Measurements from ENCODE around the gene CYGB. TPM values are rescaled to one million over a fixed set of nuclear protein-coding genes. Genes with fewer than 3 reads are reported as not detected.

The CYGB gene
- total and polyA plus RNA-seq, 2 of the 13 experiments (the other 11 are each of a cell fraction or from before 2014, with no cell fraction given) = 18.9 to 27.1 TPM

DNA sequence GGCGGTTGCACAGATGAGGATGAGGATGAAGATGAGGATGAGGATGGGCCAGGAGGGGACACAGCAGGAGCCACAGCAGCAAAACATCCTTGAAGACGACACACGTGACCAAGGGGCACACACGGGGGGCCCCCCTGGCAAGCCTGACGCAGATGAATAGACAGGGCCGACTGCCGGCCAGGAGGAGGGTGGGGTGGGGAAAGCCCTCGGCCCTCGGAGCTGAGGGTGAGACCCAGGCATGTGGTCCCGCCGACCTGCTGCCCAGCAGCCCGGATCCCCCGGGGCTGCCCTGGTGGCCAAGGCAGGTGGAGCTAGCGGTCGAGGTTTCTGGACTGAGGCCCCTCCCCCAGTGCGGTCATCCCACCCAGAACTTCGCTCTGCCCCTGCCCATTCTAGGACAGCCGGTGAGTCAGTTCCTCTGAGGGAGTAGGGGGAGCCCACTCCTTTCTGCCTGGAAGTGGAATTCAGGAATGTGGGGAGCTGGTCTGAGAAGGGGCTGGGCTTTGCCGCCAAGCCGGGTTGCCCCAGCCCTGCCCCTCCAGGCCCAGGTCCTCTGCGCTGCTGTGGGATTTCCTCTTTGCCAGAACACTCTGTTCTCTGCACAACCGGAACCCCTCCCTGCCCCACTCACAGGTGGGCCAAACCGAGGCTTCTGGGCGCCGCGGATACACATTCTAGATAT lies 9.9 kb downstream of the CYGB start:
- DNase-seq (ENCODE audit: low spot score) (peak; percentile 80), ATAC-seq (peak; percentile 54), FAIRE-seq (no peak)
- in situ Hi-C loops (cut with HindIII; ENCODE audit: extremely low pct_ligation_motif_present, low pct_unique_long_range_greater_than_20kb) (no loop called here), intact Hi-C loops (cut with micrococcal nuclease; ENCODE audit: unreplicated experiment) (no loop called here)
- H3K27ac ChIP-seq (ENCODE audit: extremely low read length, insufficient read depth, low read length) = no peak overlapping the region
- no peaks in the 10 kb centered on the region for H4K20me1 ChIP-seq (ENCODE audit: insufficient read depth, low read length)
- H2AFZ ChIP-seq (ENCODE audit: low read length) = no peak overlapping the region
- peak overlapping the region; percentile 64 for H3K4me2 ChIP-seq (ENCODE audit: low read depth, low read length)
- peaks cover 91% of the 10 kb centered on the region for H3K4me1 ChIP-seq (ENCODE audit: insufficient read depth, low read length)
- POLR2A ChIA-PET = interaction anchor here (0.8 to 4.0 kb wide), 11 partner anchors 9 to 69 kb away, joined by 3 to 19 read pairs (median 4); partner anchors contain the start of genes CYGB and PRCD
- CTCF ChIA-PET (ENCODE audit: low intra/inter-chr PET ratio, low total read pairs) = interaction anchor here (1.2 kb wide), 1 partner anchor 20 kb away, joined by 6 read pairs; no protein-coding TSS in a partner anchor
- BruUV-seq (replicated peaks) = no TSS peak
- no peaks in the 10 kb centered on the region for H3K79me2 ChIP-seq (ENCODE audit: insufficient read depth, low read length)
- no peaks in the 10 kb centered on the region for H3K27me3 ChIP-seq (ENCODE audit: control insufficient read depth in 1 of 2, insufficient read depth in 2 of 2, low read length in 2 of 2)
- H3K36me3 ChIP-seq (replicated peaks in 1 of 2; ENCODE audit: control insufficient read depth in 1 of 2, insufficient read depth in 2 of 2, low read length in 2 of 2) = no peaks in the 10 kb centered on the region
- H3K9ac ChIP-seq (ENCODE audit: insufficient read depth, low read depth, low read length) = peak overlapping the region; percentile 23; the same call in 1 of the 2 replicates
- peak overlapping the region in 1 of 3 experiments; percentile 39; a peak in 2 of 6 replicates for H3K4me3 ChIP-seq (replicated peaks in 1 of 3; ENCODE audit: insufficient read depth in 1 of 3, low read depth in 2 of 3, low read length in 3 of 3)
- WGBS (ENCODE audit: low lambda C conversion rate) = 22% methylated on average over 24 of the region's 26 CpGs
- no peaks in the 10 kb centered on the region for H3K9me3 ChIP-seq (ENCODE audit: low read length)
- TF ChIP-seq LCORL (IDR thresholded peaks at IDR 0.05) (no peak), LCORL (CRISPR knock-in tag; IDR thresholded peaks at IDR 0.05) (no peak; the same call in 1 of the 2 replicates), TARDBP (CRISPR knock-in tag; IDR thresholded peaks at IDR 0.05) (0 out of 2 replicates have a peak, but pooled peaks have one; percentile 29), HMGA1 (CRISPR knock-in tag; conservative IDR thresholded peaks at IDR 0.05) (no peak), AKAP8 (CRISPR knock-in tag; IDR thresholded peaks at IDR 0.05) (peak; percentile 92; the same call in 1 of the 2 replicates), ZNF772 (CRISPR knock-in tag; IDR thresholded peaks at IDR 0.05) (no peak), HDAC2 (CRISPR knock-in tag; IDR thresholded peaks at IDR 0.05) (peak; percentile 42; the same call in 1 of the 2 replicates), BCLAF1 (IDR thresholded peaks at IDR 0.05) (no peak), SALL1 (CRISPR knock-in tag; IDR thresholded peaks at IDR 0.05) (peak; percentile 44; the same call in 1 of the 2 replicates), JUND (CRISPR knock-in tag; IDR thresholded peaks at IDR 0.05) (no peak), NR2F2 (IDR thresholded peaks at IDR 0.05; ENCODE audit: borderline replicate concordance, low read depth) (no peak), ZNF138 (CRISPR knock-in tag; IDR thresholded peaks at IDR 0.05; ENCODE audit: low read depth) (no peak), SATB2 (CRISPR knock-in tag; IDR thresholded peaks at IDR 0.05) (no peak), ATRX (CRISPR knock-in tag; IDR thresholded peaks at IDR 0.05; ENCODE audit: borderline replicate concordance) (no peak), ZFP41 (CRISPR knock-in tag; IDR thresholded peaks at IDR 0.05; ENCODE audit: borderline replicate concordance) (no peak), ZNF232 (CRISPR knock-in tag; IDR thresholded peaks at IDR 0.05; ENCODE audit: borderline replicate concordance) (no peak), GATAD1 (CRISPR knock-in tag; IDR thresholded peaks at IDR 0.05) (no peak), ZNF713 (CRISPR knock-in tag; IDR thresholded peaks at IDR 0.05) (0 out of 2 replicates have a peak, but pooled peaks have one; percentile 46), GATA4 (IDR thresholded peaks at IDR 0.05; ENCODE audit: borderline replicate concordance, low read depth) (no peak)
- TF ChIP-seq, protein P1, sequence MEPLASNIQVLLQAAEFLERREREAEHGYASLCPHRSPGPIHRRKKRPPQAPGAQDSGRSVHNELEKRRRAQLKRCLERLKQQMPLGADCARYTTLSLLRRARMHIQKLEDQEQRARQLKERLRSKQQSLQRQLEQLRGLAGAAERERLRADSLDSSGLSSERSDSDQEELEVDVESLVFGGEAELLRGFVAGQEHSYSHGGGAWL (CRISPR knock-in tag; IDR thresholded peaks at IDR 0.05) = 0 out of 2 replicates have a peak, but pooled peaks have one; percentile 47
